ENCODE data around the gene SLC10A1.
"Not testable (repeated sequence)": the region's sequence is repeated elsewhere in the genome, so short reads cannot be mapped to it uniquely, and the experiment has no call there.

The SLC10A1 gene

GRCh38 chr14:69769623-69770022 lies 27.4 kb downstream of the SLC10A1 start:
- FAIRE-seq, result no peak

- peak; percentile 27 for FAIRE-seq
Observed at GRCh38 chr14:69768873-69769272, 28.2 kb downstream of the SLC10A1 start.

- no peak for FAIRE-seq
Observed at GRCh38 chr14:69767369-69767999, 29.6 kb downstream of the SLC10A1 start.

GRCh38 chr14:69766984-69767368 lies 30.1 kb downstream of the SLC10A1 start, which contains the start of gene SRSF5:
Gene SRSF5, plus strand, starts transcription at chr14:69767142. Its CDS starts 1,015 bp downstream, at chr14:69768157.
- FAIRE-seq, result peak; percentile 38

GRCh38 chr14:69763761-69764510 lies 33.1 kb downstream of the SLC10A1 start:
- FAIRE-seq, result no peak

GRCh38 chr14:69760810-69761209 lies 36.2 kb downstream of the SLC10A1 start:
- no peak for FAIRE-seq

GRCh38 chr14:69756298-69756697 lies 40.7 kb downstream of the SLC10A1 start:
- no peak for FAIRE-seq

GRCh38 chr14:69755784-69756183 lies 41.3 kb downstream of the SLC10A1 start:
- no peak for FAIRE-seq

GRCh38 chr14:69755296-69755695 lies 41.7 kb downstream of the SLC10A1 start:
- no peak for FAIRE-seq

GRCh38 chr14:69754487-69754886 lies 42.6 kb downstream of the SLC10A1 start:
- FAIRE-seq, result no peak

- FAIRE-seq, result no peak
Observed at GRCh38 chr14:69753860-69754259, 43.2 kb downstream of the SLC10A1 start.

GRCh38 chr14:69752773-69753172 lies 44.3 kb downstream of the SLC10A1 start:
- no peak for FAIRE-seq

- no peak for FAIRE-seq
Observed at GRCh38 chr14:69750495-69750894, 46.5 kb downstream of the SLC10A1 start.

GRCh38 chr14:69749956-69750355 lies 47.1 kb downstream of the SLC10A1 start:
- no peak for FAIRE-seq

- FAIRE-seq, result no peak
Observed at GRCh38 chr14:69741055-69741454, 56.0 kb downstream of the SLC10A1 start.

GRCh38 chr14:69736405-69736804 lies 60.6 kb downstream of the SLC10A1 start:
- not testable (repeated sequence) for FAIRE-seq

- not testable (repeated sequence) for FAIRE-seq
Observed at GRCh38 chr14:69731919-69732598, 65.0 kb downstream of the SLC10A1 start.

GRCh38 chr14:69727860-69728259 lies 69.2 kb downstream of the SLC10A1 start:
- FAIRE-seq, result no peak

- FAIRE-seq, result no peak
Observed at GRCh38 chr14:69726761-69727511, 70.1 kb downstream of the SLC10A1 start.
